TTC549 (cell line): ENCODE results near the gene FARP1.
"Not testable (repeated sequence)": the region's sequence is repeated elsewhere in the genome, so short reads cannot be mapped to it uniquely, and the experiment has no call there.

ENCODE experiments used
- FAIRE-seq: peaks from 2 replicates; lab custom pipeline; 2012; peaks lifted over from hg19 to GRCh38; lab: Jason Lieb, UNC

The FARP1 gene

DNA sequence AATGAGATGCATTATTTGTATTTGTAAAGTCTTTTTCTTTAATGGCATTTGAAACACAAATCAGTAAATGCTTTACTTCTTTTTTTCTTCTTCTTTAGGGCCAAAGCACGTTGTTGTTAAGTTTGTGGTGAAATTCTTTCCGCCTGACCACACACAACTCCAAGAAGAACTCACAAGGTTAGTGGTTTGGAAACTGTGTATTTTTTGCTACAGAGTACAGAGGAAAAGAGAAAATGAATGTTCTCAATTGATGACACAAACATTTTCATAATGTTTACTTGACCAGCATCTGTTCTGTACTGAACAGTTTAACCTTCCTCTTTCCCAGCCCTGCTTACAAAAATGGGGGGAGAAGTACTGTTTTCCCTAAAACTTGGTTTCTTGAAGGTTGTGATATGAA lies 225.1 kb downstream of the FARP1 start:
- no peak for FAIRE-seq

DNA sequence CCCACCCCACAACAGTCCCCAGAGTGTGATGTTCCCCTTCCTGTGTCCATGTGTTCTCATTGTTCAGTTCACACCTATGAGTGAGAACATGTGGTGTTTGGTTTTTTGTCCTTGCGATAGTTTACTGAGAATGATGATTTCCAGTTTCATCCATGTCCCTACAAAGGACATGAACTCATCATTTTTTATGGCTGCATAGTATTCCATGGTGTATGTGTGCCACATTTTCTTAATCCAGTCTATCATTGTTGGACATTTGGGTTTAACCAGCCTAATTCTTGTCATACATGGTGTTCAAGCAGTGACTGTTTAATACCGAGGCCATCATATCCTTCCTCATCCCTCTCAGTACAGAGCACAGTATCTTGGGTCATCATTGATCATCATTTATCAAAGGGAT lies 226.6 kb downstream of the FARP1 start:
- FAIRE-seq = not testable (repeated sequence)

DNA sequence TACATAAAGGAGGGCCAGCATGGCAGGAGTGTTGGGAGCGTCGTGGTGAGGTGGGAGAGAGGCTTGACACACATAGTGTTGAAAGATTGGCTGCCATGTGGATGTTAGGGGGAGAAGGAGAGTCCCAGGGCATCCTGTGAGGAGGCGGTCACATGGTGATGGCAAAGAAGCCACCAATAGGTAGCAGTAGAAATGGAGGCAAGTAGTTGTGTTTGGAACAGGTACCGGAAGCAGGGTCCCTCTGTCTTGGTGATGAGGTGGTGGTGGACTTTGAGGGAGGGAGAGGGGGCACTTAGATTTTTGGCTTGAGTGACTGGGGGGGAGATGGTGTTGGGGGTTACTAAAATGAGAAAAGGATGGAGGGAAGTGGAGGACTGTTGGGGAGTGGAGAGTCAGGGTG lies 227.4 kb downstream of the FARP1 start:
- FAIRE-seq = no peak

DNA sequence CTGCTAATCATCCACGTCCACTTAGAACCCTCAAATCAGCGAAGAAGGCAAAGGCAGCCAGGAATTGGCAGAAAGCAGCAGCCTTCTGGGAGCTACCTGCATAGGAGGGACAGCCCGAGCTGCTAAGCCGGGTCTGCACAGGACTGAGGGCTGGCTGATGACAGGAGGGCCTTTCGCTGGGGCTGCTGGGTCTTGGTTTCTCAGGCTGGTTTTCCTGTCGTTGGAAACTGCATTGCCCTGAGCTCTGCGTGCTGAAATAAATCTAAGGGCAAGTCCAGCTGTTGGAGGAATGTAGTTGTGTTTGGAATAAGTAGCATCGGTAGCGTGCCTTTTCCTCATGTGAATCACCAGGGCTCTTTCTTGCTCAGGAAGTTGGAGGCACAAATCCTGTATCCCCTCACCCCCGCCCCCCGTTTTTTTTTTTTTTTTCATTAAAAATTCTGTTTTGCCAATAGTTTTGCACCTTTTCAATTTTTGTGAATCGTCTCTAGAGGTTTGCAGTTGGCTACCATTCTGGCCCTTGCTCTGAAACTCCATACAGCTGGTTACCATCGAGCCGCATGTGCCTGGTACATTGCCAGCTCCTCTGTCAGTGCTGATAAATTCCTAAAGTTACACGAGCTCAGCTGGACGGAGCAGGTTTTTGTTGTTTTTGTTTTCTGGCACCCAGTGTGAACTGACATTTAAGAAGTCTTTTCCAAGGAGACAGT lies 228.1 kb downstream of the FARP1 start:
- FAIRE-seq = no peak

DNA sequence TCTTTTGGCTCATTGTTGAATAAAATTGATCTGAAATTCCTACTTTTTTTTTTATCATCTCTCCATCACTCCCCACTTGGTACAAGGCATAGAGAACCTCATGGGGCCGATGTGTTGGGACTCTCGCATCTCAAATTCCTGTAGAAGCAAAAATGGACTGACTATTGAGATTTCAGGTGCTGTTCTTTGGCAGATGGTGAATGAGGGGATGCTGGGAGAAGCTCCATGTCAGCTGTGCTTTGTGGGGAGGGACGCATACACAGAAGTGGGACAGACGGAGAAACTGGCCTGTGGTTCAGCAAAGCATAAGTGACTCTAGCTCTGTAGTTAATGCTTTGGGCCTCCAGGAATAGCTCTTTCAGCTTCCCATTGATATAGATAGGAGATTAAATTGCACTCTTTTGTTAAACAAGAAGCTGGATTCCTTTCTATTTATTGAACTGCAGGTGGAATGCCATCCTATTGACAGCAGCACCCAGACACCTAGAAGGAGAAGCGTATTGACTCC lies 228.7 kb downstream of the FARP1 start:
- FAIRE-seq = no peak

DNA sequence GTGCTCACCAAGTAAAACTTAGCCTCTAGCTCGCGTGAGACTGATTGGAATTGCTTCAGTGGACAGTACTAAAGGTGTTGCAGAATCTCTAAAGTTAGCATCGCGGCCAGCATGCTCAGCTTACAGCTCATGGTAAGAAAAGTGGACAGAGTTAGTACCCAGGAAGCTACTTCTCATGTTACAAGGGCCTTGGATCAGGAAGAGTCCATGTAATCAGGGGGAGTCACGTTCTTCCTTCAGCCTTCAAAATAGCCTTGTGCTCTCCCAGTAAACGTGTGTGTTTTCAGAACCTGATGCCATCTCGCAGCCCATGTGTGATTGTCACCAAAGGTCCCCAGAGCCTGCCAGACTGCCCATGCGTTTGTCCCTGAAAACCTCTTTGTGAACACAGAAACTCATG lies 230.0 kb downstream of the FARP1 start:
- no peak for FAIRE-seq

DNA sequence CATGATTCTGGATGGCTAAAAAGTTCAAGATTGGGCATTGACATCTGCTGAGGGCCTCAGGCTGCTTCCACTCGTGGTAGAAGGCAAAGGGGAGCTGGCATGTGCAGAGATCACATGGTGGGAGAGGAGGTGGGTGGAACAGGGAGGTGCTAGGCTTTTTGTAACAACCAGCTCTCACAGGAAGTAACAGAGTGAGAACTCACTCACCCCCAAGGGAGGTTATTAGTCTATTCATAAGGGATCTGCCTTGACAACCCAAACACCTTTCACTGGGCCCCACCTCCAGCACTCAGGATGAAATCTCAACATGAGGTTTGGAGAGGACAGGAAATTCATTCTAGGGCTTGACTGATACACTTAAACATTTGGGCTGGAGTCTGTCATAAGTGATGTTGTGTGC lies 231.9 kb downstream of the FARP1 start:
- FAIRE-seq = no peak

DNA sequence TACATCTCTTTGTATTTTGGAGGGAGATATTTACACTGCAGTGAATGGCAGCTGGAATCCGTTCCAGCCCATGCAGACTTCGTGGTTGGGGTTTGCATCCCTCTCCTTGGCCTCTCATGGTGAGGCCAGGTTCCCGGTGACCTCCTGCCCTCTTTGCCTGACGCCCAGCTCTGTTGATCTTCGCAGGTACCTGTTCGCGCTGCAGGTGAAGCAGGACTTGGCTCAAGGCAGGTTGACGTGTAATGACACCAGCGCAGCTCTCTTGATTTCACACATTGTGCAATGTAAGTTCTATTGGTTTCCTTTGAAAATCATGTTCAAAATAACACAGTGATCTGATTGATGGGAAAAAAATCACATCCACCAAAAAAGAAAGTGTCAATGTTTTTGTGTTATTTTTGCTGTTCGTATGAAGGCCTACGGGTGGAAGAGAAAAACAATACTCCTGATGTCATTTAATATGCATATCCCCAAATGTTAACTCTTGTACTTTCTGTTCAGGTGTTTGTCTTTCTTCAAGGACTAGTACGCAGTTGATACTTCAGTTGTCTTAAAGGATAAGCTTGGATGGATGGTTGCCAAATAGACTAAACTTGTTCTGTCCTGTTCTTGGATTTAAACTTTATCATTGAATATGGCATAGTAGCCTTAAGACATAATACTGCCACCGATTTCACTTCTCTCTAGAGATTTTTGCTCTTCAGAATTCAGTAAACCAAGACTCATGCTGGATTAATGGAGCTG lies 234.9 kb downstream of the FARP1 start:
- FAIRE-seq = no peak

DNA sequence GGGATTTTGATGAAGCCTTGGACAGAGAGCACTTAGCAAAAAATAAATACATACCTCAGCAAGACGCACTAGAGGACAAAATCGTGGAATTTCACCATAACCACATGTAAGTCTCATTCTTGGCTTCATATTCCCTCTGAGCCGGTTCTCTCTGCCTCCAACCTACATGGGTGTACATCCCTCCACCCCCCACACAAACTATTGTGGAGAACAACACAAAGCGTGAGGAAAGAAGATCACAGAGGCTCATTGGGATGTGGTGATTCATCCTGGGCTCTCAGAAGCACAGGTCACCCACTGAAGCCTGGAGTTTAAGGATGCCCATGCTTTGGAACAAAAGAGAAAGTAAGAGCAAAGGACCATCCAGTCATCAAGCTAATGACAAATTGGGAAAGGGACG lies 241.8 kb downstream of the FARP1 start:
- no peak for FAIRE-seq

DNA sequence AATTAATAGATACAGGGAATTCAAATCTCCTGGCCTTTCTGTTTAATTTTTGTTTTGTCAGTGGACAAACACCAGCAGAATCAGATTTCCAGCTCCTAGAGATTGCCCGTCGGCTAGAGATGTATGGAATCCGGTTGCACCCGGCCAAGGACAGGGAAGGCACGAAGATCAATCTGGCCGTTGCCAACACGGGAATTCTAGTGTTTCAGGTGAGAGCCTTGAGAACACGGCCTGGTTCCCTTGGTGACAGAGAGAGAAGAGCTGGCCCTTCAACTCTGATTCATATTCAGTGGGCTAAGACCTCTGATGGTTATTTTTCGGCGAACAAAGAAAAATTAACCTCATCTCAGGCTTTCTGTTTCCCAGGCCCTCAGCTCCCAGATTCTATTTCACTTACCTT lies 242.7 kb downstream of the FARP1 start:
- FAIRE-seq = no peak

DNA sequence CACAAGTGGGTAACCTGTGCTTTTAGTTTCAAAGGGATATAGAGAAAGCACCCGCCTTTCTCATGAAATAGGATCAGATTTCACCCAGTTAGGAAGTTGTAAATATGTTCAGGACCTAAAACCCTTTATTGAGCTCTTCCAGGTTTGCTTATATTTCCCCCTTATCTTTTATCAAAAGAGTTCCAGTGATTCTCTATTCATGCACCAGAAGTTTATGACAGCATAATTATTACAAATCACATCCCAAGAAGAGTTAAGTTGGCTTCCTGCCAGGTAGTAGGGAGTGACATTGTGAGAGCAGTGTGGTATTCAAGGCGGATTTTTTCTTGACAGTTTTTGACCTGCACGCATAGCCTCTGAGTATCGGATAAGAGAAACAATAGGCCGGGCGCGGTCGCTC lies 243.7 kb downstream of the FARP1 start:
- FAIRE-seq = no peak

DNA sequence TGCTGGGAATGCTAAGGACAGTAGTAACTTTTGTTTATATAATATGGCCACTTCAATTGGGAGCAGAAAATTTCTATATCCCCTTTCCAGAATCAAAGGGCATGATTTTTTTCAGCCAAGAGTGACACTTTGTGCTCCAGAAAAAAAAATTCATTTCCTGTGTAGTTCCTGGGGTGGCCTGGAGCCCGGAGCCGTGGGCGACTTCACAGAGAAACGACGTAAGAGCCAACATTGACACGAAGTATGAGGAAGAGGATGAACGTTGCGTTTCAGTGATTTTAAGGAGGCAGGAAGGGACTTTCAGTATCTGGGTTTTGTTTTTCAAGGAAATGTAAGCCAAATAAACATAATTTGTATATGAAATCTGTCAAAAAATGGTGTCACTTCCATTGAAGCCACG lies 246.4 kb downstream of the FARP1 start:
- FAIRE-seq = no peak

DNA sequence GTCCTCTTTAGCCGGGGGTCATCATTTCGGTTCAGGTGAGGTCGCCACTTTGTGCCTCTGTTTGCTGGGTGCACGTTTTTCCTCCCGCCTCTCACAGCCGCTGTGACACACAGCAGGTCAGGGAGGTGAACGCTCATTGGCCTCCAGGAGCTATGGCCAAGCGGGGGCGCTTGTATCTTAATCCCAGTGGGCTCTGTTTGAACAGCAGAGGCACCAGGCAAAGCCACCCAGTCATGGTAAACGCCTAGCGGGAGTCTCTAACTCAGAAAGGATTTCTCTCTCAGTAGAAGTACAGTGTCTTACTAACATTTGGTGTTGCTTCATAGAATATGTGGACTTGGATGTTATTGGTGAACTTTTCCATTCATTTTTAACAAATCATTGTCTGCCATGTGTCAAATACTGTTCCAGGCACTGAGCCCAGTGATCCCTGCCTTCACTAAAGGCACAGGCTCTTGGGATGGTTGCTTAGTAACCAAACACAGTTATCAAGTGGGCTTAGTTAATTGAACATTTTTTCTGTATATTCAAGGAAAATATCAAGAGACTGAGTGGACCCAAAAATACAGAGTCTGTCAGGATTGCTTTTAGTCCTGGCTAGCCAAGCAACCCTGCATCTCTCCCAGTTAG lies 247.3 kb downstream of the FARP1 start:
- FAIRE-seq = no peak

DNA sequence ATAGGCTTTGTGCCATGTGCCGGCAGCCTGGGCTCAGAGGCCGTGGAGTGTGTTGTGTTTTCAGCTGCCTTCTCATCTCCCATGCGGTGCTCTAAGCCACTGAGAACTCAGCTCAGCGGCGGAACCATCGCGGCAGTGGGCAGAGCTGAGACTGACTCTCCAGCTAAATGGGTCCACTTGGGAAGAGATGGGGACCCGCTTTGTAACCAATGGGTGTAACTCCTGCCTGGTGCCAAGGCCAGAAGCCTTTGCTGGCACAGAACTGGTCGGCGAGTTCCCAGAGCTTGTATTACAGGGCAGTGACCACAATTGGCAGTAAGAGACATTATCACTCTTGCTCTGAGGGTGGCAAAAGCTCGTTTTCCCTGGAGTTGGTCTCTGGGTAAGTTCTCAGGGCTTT lies 251.0 kb downstream of the FARP1 start:
- FAIRE-seq = no peak

DNA sequence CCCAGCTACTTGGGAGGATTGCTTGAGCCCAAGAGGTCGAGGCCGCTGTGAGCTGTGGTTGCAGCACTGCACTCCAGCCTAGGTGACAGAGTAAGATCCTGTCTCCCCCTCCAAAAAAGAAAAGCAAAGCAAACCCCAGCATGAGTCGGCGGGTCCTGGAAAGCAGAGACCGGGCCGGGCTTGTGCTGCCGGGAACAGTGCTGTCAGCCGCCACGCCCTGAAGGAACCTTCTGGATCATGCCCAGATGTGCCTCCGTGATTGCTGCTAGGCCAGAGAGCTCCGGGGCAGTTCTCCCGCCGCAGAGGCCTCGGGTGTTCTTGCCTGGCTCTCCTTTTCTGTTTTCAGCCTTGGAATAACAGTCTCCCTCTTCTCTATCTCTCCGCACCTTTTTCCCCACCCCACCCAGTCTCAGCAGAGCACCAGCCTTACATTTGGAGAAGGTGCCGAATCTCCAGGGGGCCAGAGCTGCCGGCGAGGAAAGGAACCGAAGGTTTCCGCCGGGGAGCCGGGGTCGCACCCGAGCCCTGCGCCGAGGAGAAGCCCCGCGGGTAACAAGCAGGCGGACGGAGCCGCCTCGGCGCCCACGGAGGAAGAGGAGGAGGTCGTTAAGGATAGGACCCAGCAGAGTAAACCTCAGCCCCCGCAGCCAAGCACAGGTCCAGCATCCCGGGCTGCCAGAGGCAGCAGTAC lies 252.1 kb downstream of the FARP1 start:
- FAIRE-seq = no peak

DNA sequence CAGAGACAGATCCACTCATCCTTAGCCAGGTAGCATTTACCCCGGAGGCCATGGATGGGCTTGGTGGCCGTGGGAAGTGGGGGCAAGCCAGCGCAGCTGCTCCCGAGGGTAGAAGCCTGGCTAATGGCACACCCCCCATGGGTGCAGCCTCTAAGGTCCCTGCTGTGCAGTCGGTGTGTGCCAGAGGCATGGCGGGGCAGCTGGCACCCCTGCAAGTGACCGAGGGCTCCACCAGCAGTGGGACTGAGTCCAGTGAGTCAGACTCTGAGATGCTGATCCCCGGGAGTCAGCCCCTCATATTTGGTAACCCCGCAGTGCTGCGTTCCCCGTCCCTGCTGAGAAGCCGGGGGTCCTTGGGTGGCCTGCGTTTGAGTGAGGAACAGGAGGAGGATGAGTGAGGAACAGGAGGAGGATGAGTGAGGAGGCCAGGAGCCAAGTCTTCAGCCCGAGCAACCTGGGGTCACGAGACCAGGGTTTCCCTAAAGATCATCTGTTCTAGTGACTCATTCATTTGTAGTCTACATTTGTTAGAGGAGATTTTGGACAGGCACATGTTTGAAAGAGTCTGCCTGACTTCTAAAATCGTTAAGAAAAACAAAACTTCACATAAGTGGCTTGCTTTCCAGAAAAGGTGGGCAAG lies 253.3 kb downstream of the FARP1 start:
- no peak for FAIRE-seq

DNA sequence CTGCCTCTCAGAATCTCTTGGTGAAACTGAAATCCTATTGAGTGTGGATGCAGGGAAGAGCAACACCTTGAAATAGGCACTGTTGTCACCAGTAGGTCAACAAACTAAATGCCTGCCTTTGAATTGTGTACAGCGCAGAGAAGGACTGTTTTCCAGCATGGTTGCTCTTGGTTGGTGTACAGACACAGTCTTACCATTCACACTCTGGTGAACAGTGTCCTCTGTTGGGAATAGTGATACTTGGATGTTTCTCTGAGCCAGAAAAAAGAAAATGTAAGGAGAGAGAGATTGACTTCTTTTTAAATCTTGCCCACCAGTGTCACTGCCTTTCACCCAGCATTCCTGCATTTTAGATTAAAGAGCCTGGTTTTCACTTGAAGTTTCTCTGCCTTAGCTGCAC lies 254.3 kb downstream of the FARP1 start:
- FAIRE-seq = no peak

DNA sequence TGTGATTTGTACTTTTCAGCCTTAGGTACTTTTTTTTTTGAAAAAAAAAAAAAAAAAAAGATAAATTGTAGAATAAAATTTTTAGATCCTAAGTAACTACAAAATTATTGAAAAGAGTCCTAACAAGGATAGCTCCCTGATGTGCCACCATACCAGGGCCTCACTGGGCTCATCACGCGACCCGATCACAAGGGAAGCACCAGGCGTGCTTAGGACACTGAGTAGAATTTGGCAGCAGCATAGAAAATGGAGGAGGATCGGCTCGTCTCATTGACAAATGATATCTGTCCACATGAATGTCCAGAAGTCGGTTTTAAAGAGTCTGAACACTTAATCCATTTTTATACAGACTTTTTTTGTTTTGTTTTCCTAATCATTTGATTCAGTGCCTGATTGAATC lies 255.0 kb downstream of the FARP1 start:
- no peak for FAIRE-seq

DNA sequence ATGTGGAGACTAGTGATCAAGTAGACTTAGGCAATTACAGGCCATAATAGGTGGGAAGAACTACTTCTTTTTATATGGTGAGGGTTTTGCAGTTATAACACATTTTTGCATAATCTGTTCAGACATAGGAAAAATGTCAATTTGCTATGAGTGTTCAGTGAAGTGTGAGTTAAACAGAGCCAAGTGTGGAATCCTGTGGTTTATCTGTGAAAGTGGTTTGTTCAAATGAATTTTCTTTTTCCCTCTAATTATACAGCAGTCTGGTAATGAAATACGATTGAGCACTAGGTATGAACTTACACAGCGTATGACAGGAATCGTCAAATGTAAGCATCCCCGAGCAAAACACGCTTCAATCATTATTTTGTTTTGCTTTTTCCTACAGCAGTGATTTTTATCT lies 255.7 kb downstream of the FARP1 start:
- FAIRE-seq = no peak

DNA sequence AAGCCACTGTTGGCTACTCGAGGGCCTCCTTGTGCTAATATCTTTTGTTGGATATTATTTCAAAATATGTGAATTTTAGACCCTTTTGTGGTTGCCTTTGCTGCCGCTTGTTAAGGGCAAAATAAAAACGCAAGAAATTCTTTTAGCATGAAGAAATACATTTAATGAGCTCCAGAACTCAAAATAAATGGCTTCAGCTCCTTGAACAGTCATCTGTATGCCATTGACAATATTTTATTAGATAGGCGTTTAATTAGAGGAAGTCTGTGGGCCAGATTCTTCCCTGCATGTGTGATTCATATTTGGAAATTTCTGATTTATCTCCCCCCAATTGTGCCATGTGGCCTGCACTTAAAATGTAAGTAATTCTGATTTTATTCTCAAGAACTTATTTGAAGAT lies 256.9 kb downstream of the FARP1 start:
- no peak for FAIRE-seq

DNA sequence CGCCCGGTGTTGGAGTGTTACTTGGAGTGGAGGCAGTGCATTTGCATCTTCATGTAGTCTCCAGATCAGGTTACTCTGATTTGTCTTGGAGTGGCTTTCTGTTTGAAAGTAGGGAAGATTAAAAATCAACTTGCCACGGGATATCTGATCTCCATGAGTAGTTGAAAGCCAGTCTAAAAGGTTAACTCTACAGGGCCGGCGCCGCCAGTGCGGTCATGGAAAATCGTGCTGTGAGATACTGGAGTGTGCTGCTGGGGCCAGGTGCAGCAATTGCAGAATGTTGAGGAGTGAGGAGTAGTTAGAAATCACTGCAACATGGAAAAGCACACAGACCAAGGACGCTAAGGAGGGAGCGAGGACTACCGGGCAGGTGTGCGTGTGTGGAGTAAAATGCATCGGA lies 259.0 kb downstream of the FARP1 start:
- FAIRE-seq = no peak

DNA sequence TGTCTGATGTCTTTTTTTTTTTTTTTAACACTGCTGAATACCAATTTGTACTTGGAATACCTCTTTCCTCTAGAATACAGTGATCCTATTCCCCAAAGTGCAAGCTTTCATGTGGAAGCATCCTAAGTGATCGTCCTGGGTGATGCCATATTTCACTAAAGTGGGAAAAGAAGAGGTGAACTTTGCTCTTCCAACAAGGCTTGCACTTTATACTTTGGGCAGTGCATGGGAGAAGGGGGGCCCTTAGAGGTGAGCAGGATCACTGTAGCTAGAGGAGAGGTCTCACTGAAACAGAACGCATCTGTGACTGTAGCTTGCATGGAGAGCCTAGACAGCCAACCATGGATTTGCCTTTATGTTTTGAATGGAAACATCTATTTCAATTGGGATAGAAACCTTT lies 260.2 kb downstream of the FARP1 start:
- no peak for FAIRE-seq
